Esophagus squamous epithelium (tissue), 5 donors: ENCODE measurements around the gene ASH1L. TPM values are rescaled to one million over a fixed set of nuclear protein-coding genes. Genes with fewer than 3 reads are reported as not detected.
A peak's percentile ranks its signal among the peaks of the same experiment; 100 is the strongest.

ENCODE experiments used
- DNase-seq: peaks from one replicate; lab custom pipeline; 2025; lab: John Stamatoyannopoulos, UW
- H3K27ac ChIP-seq, 4 donors: fragments of 200-600 bp; sonication (generic); one replicate each; pipeline ENCODE4 v1.5.1; 2016 to 2019; ENCODE audit warnings: mild to moderate bottlenecking in 1 of 4
- H3K27me3 ChIP-seq, 4 donors: fragments of 200-600 bp; sonication (generic); 1 replicate in 3 of 4; 2 replicates in 1 of 4; pipeline versions ENCODE4 v1.5.1 to v1.6.0; 2017 to 2021; ENCODE audit warnings: antibody characterized with exemption in 1 of 4
- H3K36me3 ChIP-seq, 3 donors: fragments of 200-600 bp; sonication (generic); one replicate each; pipeline ENCODE4 v1.5.1; 2016 to 2019
- H3K4me1 ChIP-seq, 3 donors: fragments of 200-600 bp; sonication (generic); one replicate each; pipeline ENCODE4 v1.5.1; 2017 to 2019
- H3K4me3 ChIP-seq, 4 donors: fragments of 200-600 bp; sonication (generic); 1 replicate in 3 of 4; 2 replicates in 1 of 4; pipeline ENCODE4 v1.5.1; 2016 to 2019; ENCODE audit warnings: mild to moderate bottlenecking in 2 of 4, moderate library complexity in 1 of 4
- H3K9me3 ChIP-seq, 3 donors: fragments of 200-600 bp; sonication (generic); one replicate each; pipeline ENCODE4 v1.5.1; 2016 to 2019
- CTCF ChIP-seq, 6 experiments: fragments of 450-650 bp in 4 of 6; fragments of 200-600 bp in 2 of 6; sonication (generic) in 2 of 6; IDR thresholded peaks; one replicate each; pipeline ENCODE4 v1.5.1; 2016 to 2019; ENCODE audit warnings: antibody characterized with exemption in 6 of 6, mild to moderate bottlenecking in 4 of 6, moderate library complexity in 4 of 6
- POLR2A ChIP-seq, 4 donors: fragments of 450-650 bp; IDR thresholded peaks; one replicate each; pipeline ENCODE4 v1.6.1; 2017; ENCODE audit warnings: antibody characterized with exemption in 4 of 4, mild to moderate bottlenecking in 4 of 4, moderate library complexity in 3 of 4
- WGBS, 2 donors: methylation state at CpG; one replicate each; pipeline ENCODE4 v1.1.5; 2018; 5-methylcytosine and 5-hydroxymethylcytosine counted together
- intact Hi-C: fragments of 100-400 bp; cut with DNase I; formaldehyde crosslinking; loops from one replicate; pipeline ENCODE4 v1.15.0; 2022
- total RNA-seq, 4 donors: library from RNA; depleted of rRNA; stranded (reverse); fragments of >200 nt; gene quantifications; one replicate each; pipeline ENCODE4 v1.1.0, GENCODE V29; 2016
- donor health status: DM: yes; HTN: yes; CAD: no.

The ASH1L gene
- total RNA-seq, 4 donors from 2014 or later: 27.6 to 57.4 (median 31.2) TPM

- Histone ChIP-seq H3K27ac (no peak overlapping the region), H3K4me1 (peaks cover 6 to 38% (median 15%) of the 10 kb centered on the region in 3 donors), H3K9me3 (no peaks in the 10 kb centered on the region), H3K36me3 (peaks cover 0 to 42% (median 0%) of the 10 kb centered on the region in 3 donors), H3K4me3 (no peak overlapping the region), H3K27me3 (no peaks in the 10 kb centered on the region)
- TF ChIP-seq CTCF (IDR thresholded peaks at IDR 0.05) (no peak), POLR2A (IDR thresholded peaks at IDR 0.05) (no peak)
- intact Hi-C loops: no loop called here
- no peak for DNase-seq
Measured at GRCh38 chr1:155555915-155556314, 6.7 kb downstream of the ASH1L start.

- WGBS, 2 donors: 56 to 61% methylated on average over 5 of the region's 5 CpGs
- Histone ChIP-seq H3K4me1 (peaks cover 2 to 37% (median 9%) of the 10 kb centered on the region in 3 donors), H3K27ac (no peak overlapping the region), H3K36me3 (peaks cover 0 to 38% (median 0%) of the 10 kb centered on the region in 3 donors), H3K9me3 (no peaks in the 10 kb centered on the region), H3K4me3 (no peak overlapping the region), H3K27me3 (no peaks in the 10 kb centered on the region)
- intact Hi-C loops: no loop called here
- no peak for TF ChIP-seq CTCF (IDR thresholded peaks at IDR 0.05)
- no peak for TF ChIP-seq POLR2A (IDR thresholded peaks at IDR 0.05)
- DNase-seq: no peak
Measured at GRCh38 chr1:155553349-155553748, 9.3 kb downstream of the ASH1L start.

GRCh38 chr1:155548706-155549105 is 13.9 kb downstream of the ASH1L start:
- WGBS, 2 donors: 15 to 49% methylated on average over 2 of the region's 2 CpGs
- Histone ChIP-seq H3K4me3 (no peak overlapping the region), H3K27me3 (no peaks in the 10 kb centered on the region), H3K36me3 (peaks cover 0 to 14% (median 0%) of the 10 kb centered on the region in 3 donors), H3K9me3 (no peaks in the 10 kb centered on the region), H3K4me1 (peaks cover 6 to 51% (median 18%) of the 10 kb centered on the region in 3 donors), H3K27ac (peak overlapping the region in 1 of 4 donors; percentile 27)
- TF ChIP-seq CTCF (IDR thresholded peaks at IDR 0.05) (no peak), POLR2A (IDR thresholded peaks at IDR 0.05) (no peak)
- intact Hi-C loops: no loop called here
- DNase-seq: no peak

GRCh38 chr1:155540000-155540874 is 22.4 kb downstream of the ASH1L start:
- DNase-seq: no peak
- H3K27me3 ChIP-seq: no peaks in the 10 kb centered on the region
- TF ChIP-seq CTCF (IDR thresholded peaks at IDR 0.05) (no peak), POLR2A (IDR thresholded peaks at IDR 0.05) (no peak)
- H3K36me3 ChIP-seq: no peaks in the 10 kb centered on the region
- no peak overlapping the region for H3K4me3 ChIP-seq
- 57 to 85% methylated on average over 3 to 4 of the region's 4 CpGs for WGBS, 2 donors
- H3K4me1 ChIP-seq: peaks cover 4 to 70% (median 16%) of the 10 kb centered on the region in 3 donors
- intact Hi-C loops: no loop called here
- H3K9me3 ChIP-seq: no peaks in the 10 kb centered on the region
- no peak overlapping the region for H3K27ac ChIP-seq

GRCh38 chr1:155537193-155537592 is 25.4 kb downstream of the ASH1L start:
- TF ChIP-seq POLR2A (IDR thresholded peaks at IDR 0.05): no peak
- no peak for TF ChIP-seq CTCF (IDR thresholded peaks at IDR 0.05)
- intact Hi-C loops: no loop called here
- peaks cover 4 to 65% (median 16%) of the 10 kb centered on the region in 3 donors for H3K4me1 ChIP-seq
- WGBS, 2 donors: 69 to 77% methylated on average over 4 of the region's 4 CpGs
- DNase-seq: no peak
- H3K27me3 ChIP-seq: no peaks in the 10 kb centered on the region
- no peaks in the 10 kb centered on the region for H3K9me3 ChIP-seq
- H3K27ac ChIP-seq: peak overlapping the region in 1 of 4 donors; percentile 34
- H3K36me3 ChIP-seq: peaks cover 0 to 9% (median 0%) of the 10 kb centered on the region in 3 donors
- H3K4me3 ChIP-seq: no peak overlapping the region
